Endothelial cell of umbilical vein (primary cell): ENCODE data around the gene MT1HL1. TPM values are rescaled to one million over a fixed set of nuclear protein-coding genes. Genes with fewer than 3 reads are reported as not detected.

Experiments
- BruUV-seq: library from RNA; stranded (reverse); fragments of 400-500 nt; replicated peaks from 2 replicates; lab custom pipeline; 2021; lab: Mats Ljungman, UMichigan
- CTCF ChIA-PET: fragments of 300-600, 350-600 bp; sonication (Branson Sonifier 250); formaldehyde crosslinking; loops from one replicate; lab custom pipeline; 2021; ENCODE audit warnings: antibody characterized with exemption, inconsistent platforms; lab: Charles Lee
- POLR2A ChIA-PET: fragments of 300-600, 350-600 bp; sonication (Branson Sonifier 250); formaldehyde crosslinking; loops from one replicate; lab custom pipeline; 2021; ENCODE audit warnings: antibody characterized with exemption, inconsistent platforms; lab: Charles Lee
- DNase-seq: peaks from one replicate; pipeline ENCODE4 v3.0.0-alpha.2; 2011; ENCODE audit warnings: low read depth, low spot score
- FAIRE-seq: peaks from 2 replicates; lab custom pipeline; 2011; peaks lifted over from hg19 to GRCh38; lab: Jason Lieb, UNC
- H2AFZ ChIP-seq: 2 replicates; pipeline ENCODE4 v1.6.0; 2012; ENCODE audit warnings: low read depth, low read length, control low read depth, inconsistent platforms
- H3K27ac ChIP-seq: 2 replicates; pipeline ENCODE4 v1.5.1; 2011; ENCODE audit warnings: low read depth, mild to moderate bottlenecking, control low read depth, low read length, moderate library complexity; ENCODE audit not compliant: insufficient read depth
- H3K27me3 ChIP-seq, 2 experiments: 2 replicates each; pipeline versions ENCODE4 v1.6.0 to v1.6.1; 2011; ENCODE audit warnings: low read length in 2 of 2, mixed read lengths in 1 of 2; ENCODE audit not compliant: control insufficient read depth in 2 of 2, insufficient read depth in 2 of 2
- H3K36me3 ChIP-seq, 2 experiments: 2 replicates in 1 of 2; 3 replicates in 1 of 2; pipeline ENCODE4 v1.5.1; 2011; ENCODE audit warnings: low read length in 2 of 2, mild to moderate bottlenecking in 1 of 2, moderate library complexity in 1 of 2; ENCODE audit not compliant: control insufficient read depth in 2 of 2, insufficient read depth in 2 of 2; ENCODE audit errors: extremely low read depth in 1 of 2
- H3K4me1 ChIP-seq: 3 replicates; pipeline ENCODE4 v1.5.1; 2011; ENCODE audit warnings: mild to moderate bottlenecking, low read length; ENCODE audit not compliant: control insufficient read depth, insufficient read depth; ENCODE audit errors: extremely low read depth
- H3K4me2 ChIP-seq: 2 replicates; pipeline ENCODE4 v1.6.1; 2011; ENCODE audit warnings: low read length, control low read depth, mixed read lengths; ENCODE audit not compliant: insufficient read depth
- H3K4me3 ChIP-seq, 3 experiments: fragments of 200-600 bp in 1 of 3; sonication (generic), shearing (Covaris generic) in 1 of 3; replicated peaks in 1 of 3; 2 replicates each; pipeline ENCODE4 v1.5.1; 2011 to 2016; ENCODE audit warnings: control low read depth in 3 of 3, low read length in 3 of 3, mild to moderate bottlenecking in 2 of 3, inconsistent platforms in 1 of 3, low read depth in 1 of 3, moderate library complexity in 1 of 3; ENCODE audit not compliant: insufficient read depth in 1 of 3
- H3K79me2 ChIP-seq: 2 replicates; pipeline ENCODE4 v1.6.0; 2012; ENCODE audit warnings: low read length, inconsistent platforms; ENCODE audit not compliant: control insufficient read depth, insufficient read depth
- H3K9ac ChIP-seq: replicated peaks from 2 replicates; pipeline ENCODE3; 2011; ENCODE audit warnings: low read length, control low read depth; ENCODE audit not compliant: insufficient read depth; ENCODE audit errors: extremely low read depth
- H3K9me1 ChIP-seq: replicated peaks from 3 replicates; pipeline ENCODE4 v1.6.0; 2011; ENCODE audit warnings: mild to moderate bottlenecking, low read length; ENCODE audit not compliant: control insufficient read depth, insufficient read depth; ENCODE audit errors: extremely low read depth
- H3K9me3 ChIP-seq: replicated peaks from 2 replicates; pipeline ENCODE4 v1.5.1; 2012; ENCODE audit warnings: low read length, inconsistent platforms; ENCODE audit not compliant: control insufficient read depth, insufficient read depth
- H4K20me1 ChIP-seq: replicated peaks from 2 replicates; pipeline ENCODE3; 2011; ENCODE audit warnings: mild to moderate bottlenecking, low read length; ENCODE audit not compliant: control insufficient read depth, insufficient read depth; ENCODE audit errors: extremely low read depth
- EZH2 ChIP-seq: IDR thresholded peaks from 2 replicates; pipeline ENCODE4 v1.6.1; 2012; ENCODE audit warnings: borderline replicate concordance, low read depth, mild to moderate bottlenecking, moderate library complexity, low read length, inconsistent platforms; ENCODE audit not compliant: severe bottlenecking
- FOS ChIP-seq: IDR thresholded peaks from 2 replicates; pipeline ENCODE4 v1.6.1; 2011; ENCODE audit warnings: mild to moderate bottlenecking, low read length, moderate library complexity, borderline replicate concordance; ENCODE audit not compliant: insufficient read depth
- GATA2 ChIP-seq: IDR thresholded peaks from 2 replicates; pipeline ENCODE4 v1.7.0; 2011; ENCODE audit warnings: low read depth, mild to moderate bottlenecking, moderate library complexity, mixed read lengths, low read length; ENCODE audit not compliant: insufficient read length, insufficient read depth
- JUN ChIP-seq: IDR thresholded peaks from 2 replicates; pipeline ENCODE4 v1.6.1; 2011; ENCODE audit warnings: borderline replicate concordance, low read depth; ENCODE audit not compliant: insufficient read length, insufficient read depth
- MYC ChIP-seq: IDR thresholded peaks from one replicate; pipeline ENCODE4 v1.6.1; 2011; ENCODE audit warnings: mild to moderate bottlenecking, low read depth, low read length
- POLR2A ChIP-seq: IDR thresholded peaks from 2 replicates; pipeline ENCODE4 v1.6.1; 2012; ENCODE audit warnings: low read depth, mild to moderate bottlenecking, control low read depth, low read length
- POLR2AphosphoS5 ChIP-seq: IDR thresholded peaks from 2 replicates; pipeline ENCODE4 v1.6.1; 2012; ENCODE audit warnings: low read depth, mild to moderate bottlenecking, control low read depth, low read length, moderate library complexity; ENCODE audit not compliant: insufficient read depth
- dilution Hi-C: fragments of 300-500 bp; cut with MboI; formaldehyde crosslinking; loops from one replicate; pipeline ENCODE4 v1.15.0; 2019; ENCODE audit warnings: low sequenced_read_pairs; ENCODE audit not compliant: extremely low pct_ligation_motif_present
- intact Hi-C: fragments of 100-400 bp; cut with micrococcal nuclease; formaldehyde crosslinking; loops from one replicate; pipeline ENCODE4 v1.10.0; 2022
- polyA plus RNA-seq, 4 experiments: library from polyadenylated mRNA; depleted of rRNA in 3 of 4; stranded (reverse) in 3 of 4; unstranded in 1 of 4; fragments of >200 nt; gene quantifications; 2 replicates each; pipeline versions ENCODE4 v1.2.1 to v1.2.3, GENCODE V29; 2011 to 2012; ENCODE audit warnings: missing spikeins in 1 of 4
- total RNA-seq: library from RNA; stranded (reverse); gene quantifications from 2 replicates; pipeline ENCODE4 v1.2.3, GENCODE V29; 2021
- TF ChIP-seq, protein P1 (sequence below), 2 donors: IDR thresholded peaks; 1 replicate in 1 of 2; 2 replicates in 1 of 2; pipeline ENCODE4 v1.5.1; 2011; ENCODE audit warnings: low read length in 2 of 2, mild to moderate bottlenecking in 2 of 2, moderate library complexity in 2 of 2, control low read depth in 1 of 2, inconsistent platforms in 1 of 2, low read depth in 1 of 2; ENCODE audit not compliant: insufficient read depth in 1 of 2; ENCODE audit errors: extremely low read depth in 1 of 2

Gene MT1HL1
- total and polyA plus RNA-seq, 2 donors (not counting 3 experiments of a cell fraction or from before 2014, with no cell fraction given) = not detected

DNA sequence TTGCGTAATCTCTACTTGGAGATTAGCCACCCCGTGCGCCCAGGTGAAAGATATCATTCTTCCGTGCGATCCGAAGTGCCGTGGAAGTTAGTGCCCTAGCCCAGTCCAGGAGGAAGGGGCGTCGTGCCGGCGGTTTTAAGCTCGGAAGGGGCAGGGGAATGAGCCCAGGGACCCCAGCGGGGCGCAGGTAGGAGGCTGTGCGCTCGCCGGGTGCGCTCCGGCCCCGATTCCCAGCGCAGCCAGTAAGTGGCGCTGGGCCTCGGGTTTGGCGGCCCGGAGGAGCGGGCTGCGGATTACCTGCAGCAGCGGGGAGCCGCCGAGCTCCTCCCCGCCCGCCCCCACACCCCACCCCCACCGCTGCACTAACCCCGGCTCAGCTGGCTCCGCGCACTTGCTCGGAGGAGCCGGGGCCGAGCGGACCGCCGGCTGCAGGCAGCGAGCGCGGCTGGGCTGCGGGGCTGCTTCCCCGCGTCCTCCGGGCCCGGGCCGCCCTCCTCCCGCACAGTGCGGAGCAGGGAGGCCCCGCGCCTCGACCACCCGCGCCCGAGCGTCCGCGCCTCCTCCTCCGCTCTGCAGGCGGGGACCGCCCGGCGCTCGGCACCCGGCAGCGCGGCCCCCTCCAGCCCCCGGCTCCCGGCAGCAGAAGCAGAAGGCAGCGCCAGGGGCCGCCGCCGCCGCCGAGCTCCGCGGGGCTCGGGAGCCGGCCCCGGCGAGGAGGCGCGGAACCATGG is 37.7 kb upstream of the MT1HL1 start, which contains the start of gene RYR2:
Gene RYR2, plus strand, starts transcription at position 390 of the 731 bp plus-strand sequence. Its CDS starts 338 bp downstream, at position 728.
- CTCF ChIA-PET = interaction anchor here (0.7 kb wide), 1 partner anchor 345 kb away, joined by 3 read pairs; no protein-coding TSS in a partner anchor
- Histone ChIP-seq H3K36me3 (no peaks in the 10 kb centered on the region), H3K4me2 (no peak within 1 kb of the TSS)

More for the DNA sequence above, 37.7 kb upstream of the MT1HL1 start, which contains the start of gene RYR2:
- TF ChIP-seq EZH2 = no peak
- no peak for TF ChIP-seq JUN
- no peak for TF ChIP-seq POLR2AphosphoS5
- no peak for TF ChIP-seq MYC
- no peak for TF ChIP-seq FOS
- TF ChIP-seq, protein P1, sequence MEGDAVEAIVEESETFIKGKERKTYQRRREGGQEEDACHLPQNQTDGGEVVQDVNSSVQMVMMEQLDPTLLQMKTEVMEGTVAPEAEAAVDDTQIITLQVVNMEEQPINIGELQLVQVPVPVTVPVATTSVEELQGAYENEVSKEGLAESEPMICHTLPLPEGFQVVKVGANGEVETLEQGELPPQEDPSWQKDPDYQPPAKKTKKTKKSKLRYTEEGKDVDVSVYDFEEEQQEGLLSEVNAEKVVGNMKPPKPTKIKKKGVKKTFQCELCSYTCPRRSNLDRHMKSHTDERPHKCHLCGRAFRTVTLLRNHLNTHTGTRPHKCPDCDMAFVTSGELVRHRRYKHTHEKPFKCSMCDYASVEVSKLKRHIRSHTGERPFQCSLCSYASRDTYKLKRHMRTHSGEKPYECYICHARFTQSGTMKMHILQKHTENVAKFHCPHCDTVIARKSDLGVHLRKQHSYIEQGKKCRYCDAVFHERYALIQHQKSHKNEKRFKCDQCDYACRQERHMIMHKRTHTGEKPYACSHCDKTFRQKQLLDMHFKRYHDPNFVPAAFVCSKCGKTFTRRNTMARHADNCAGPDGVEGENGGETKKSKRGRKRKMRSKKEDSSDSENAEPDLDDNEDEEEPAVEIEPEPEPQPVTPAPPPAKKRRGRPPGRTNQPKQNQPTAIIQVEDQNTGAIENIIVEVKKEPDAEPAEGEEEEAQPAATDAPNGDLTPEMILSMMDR (IDR thresholded peaks at IDR 0.05; ENCODE audit: extremely low read depth in 1 of 2, insufficient read depth in 1 of 2, low read depth in 1 of 2, low read length in 2 of 2) = no peak
- TF ChIP-seq GATA2 = no peak
- no peak for TF ChIP-seq POLR2A
- no peaks in the 10 kb centered on the region for H4K20me1 ChIP-seq
- no TSS peak for BruUV-seq
- DNase-seq (no peak), FAIRE-seq (no peak)
- no peaks in the 10 kb centered on the region for H3K4me1 ChIP-seq
- H3K27ac ChIP-seq = no peak within 1 kb of the TSS
- POLR2A ChIA-PET = interaction anchor here (0.6 kb wide), 1 partner anchor 104 kb away, joined by 3 read pairs; no protein-coding TSS in a partner anchor
- H3K4me3 ChIP-seq = no peak within 1 kb of the TSS
- H3K27me3 ChIP-seq = peaks cover 5 to 23% of the 10 kb centered on the region in 2 experiments
- intact Hi-C loops = loop anchor here (10.0 kb wide), 1 partner anchor 343 kb away; no protein-coding TSS in a partner anchor
- no peaks in the 10 kb centered on the region for H3K9me3 ChIP-seq
- no peaks in the 10 kb centered on the region for H3K79me2 ChIP-seq
- no peaks in the 10 kb centered on the region for H3K9me1 ChIP-seq
- H2AFZ ChIP-seq = no peak within 1 kb of the TSS
- no peak within 1 kb of the TSS for H3K9ac ChIP-seq
- dilution Hi-C loops = no loop called here
